Measurements from ENCODE around the gene PCIF1.

PCIF1 gene

DNA sequence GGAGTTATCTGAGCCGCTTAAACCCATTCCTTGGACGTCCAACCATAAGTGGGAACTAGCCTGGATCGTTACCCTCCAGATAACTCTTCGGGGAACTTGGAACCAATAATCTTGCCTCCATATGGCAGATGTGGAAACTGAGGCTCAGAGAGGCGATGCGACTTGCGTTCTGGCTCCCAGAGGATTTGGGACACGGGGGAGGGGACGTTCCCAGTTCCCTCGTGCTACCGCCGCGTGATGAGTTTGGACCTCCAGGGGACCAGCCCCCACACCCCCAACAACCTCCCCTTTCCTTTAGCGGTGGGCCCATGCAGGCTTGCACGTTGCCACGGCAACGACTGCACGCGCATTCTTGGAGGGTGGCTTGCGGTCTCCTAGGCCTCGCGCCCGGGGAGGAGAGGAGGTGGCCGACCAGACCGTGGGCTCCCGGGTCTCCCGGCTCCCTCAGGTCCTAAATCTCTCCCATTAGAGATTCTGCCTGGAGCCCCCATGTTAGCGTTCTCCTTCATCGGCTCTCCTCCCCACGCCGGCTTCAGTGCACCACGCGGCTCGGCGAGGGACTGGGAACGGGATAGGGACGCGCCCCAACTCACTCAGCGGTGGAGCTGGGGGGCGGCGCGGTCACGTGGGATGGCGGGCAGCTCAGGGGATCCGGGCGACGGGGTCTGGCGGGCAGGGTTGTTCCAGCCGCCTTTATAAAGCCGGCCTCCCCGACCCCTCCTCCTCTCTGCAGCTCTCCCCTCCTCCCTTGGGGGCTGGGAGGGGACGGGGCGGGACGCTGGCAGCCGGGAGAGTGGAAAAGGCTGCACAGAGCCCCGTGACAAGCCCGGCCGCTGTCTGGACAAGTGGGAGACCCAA, 22.8 kb upstream of the PCIF1 start, which contains the start of gene PLTP:
Gene PLTP, minus strand, starts transcription at position 670 of the 858 bp plus-strand sequence. CDS start 703 bp downstream, outside the sequence.
- Mint-ChIP-seq H3K9me3 (no peaks in the 10 kb centered on the region), H3K4me3 (peak within 1 kb of the TSS; percentile 84), H3K27ac (peak within 1 kb of the TSS; percentile 81), H3K36me3 (ENCODE audit: low read depth) (no peaks in the 10 kb centered on the region), H3K27me3 (peaks cover 13% of the 10 kb centered on the region), H3K4me1 (ENCODE audit: low read depth) (peaks cover 30% of the 10 kb centered on the region)

DNA sequence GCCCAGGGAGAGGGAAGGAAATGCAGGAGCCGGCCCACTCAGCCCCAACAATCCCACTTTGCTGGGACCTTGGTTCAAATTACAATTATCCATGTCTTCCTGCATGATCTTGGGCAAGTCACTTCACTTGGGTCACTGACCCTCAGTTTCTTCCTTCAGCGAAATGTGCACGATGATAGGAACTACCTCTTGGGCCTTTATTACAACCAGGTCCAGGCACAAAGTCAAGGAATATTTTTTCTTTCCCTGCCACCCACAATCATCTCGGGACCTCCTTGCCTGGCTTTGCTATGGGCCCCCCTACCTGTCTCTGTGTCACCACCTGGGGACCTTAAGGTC, 22.2 kb upstream of the PCIF1 start:
- Mint-ChIP-seq H3K4me3 (peak overlapping the region; percentile 84), H3K27ac (peak overlapping the region; percentile 67), H3K36me3 (ENCODE audit: low read depth) (no peaks in the 10 kb centered on the region), H3K27me3 (peaks cover 13% of the 10 kb centered on the region), H3K9me3 (no peaks in the 10 kb centered on the region), H3K4me1 (ENCODE audit: low read depth) (peaks cover 30% of the 10 kb centered on the region)

DNA sequence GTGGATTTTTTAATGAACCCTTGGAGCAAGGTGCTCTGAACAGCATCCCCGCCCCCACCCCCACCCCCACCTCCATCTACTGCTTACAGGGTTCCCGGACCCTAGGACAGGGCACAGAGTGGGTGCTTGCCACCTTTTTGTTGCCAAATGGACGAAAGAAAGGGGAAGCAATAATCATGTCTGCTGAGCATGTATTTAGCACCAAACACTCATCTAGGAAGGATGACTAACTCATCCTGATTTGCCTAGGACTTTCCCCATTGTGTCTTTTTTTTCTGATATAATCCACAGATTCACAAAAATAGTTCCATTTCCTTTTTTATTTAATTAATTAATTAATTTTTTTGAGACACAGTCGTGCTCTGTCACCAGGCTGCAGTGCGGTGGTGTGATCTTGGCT, 21.4 kb upstream of the PCIF1 start:
- peaks cover 30% of the 10 kb centered on the region for H3K4me1 Mint-ChIP-seq (ENCODE audit: low read depth)
- H3K27ac Mint-ChIP-seq, result no peak overlapping the region
- no peak overlapping the region for H3K4me3 Mint-ChIP-seq
- no peaks in the 10 kb centered on the region for H3K36me3 Mint-ChIP-seq (ENCODE audit: low read depth)
- peaks cover 17% of the 10 kb centered on the region for H3K27me3 Mint-ChIP-seq
- H3K9me3 Mint-ChIP-seq, result no peaks in the 10 kb centered on the region

DNA sequence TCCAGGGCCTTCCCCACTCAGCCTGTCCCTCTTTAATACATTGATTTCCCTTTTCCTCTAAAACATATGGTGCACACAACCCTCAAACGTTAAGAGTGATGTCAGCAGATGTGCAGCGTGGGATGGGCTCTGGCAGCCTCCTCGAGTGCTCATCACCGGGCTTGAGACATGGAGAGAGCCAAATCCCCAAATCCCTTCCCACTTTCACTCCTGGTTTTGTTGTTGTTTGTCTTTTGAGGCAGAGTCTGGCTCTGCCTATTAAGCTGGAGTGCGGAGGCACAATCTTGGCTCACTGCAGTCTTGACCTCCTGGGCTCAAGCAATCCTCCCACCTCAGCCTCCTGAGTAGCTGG, 16.7 kb upstream of the PCIF1 start:
- H3K36me3 Mint-ChIP-seq (ENCODE audit: low read depth), result no peaks in the 10 kb centered on the region
- H3K27me3 Mint-ChIP-seq, result peaks cover 21% of the 10 kb centered on the region
- no peak overlapping the region for H3K27ac Mint-ChIP-seq
- H3K4me3 Mint-ChIP-seq, result no peak overlapping the region
- H3K4me1 Mint-ChIP-seq (ENCODE audit: low read depth), result peaks cover 10% of the 10 kb centered on the region
- H3K9me3 Mint-ChIP-seq, result no peaks in the 10 kb centered on the region

DNA sequence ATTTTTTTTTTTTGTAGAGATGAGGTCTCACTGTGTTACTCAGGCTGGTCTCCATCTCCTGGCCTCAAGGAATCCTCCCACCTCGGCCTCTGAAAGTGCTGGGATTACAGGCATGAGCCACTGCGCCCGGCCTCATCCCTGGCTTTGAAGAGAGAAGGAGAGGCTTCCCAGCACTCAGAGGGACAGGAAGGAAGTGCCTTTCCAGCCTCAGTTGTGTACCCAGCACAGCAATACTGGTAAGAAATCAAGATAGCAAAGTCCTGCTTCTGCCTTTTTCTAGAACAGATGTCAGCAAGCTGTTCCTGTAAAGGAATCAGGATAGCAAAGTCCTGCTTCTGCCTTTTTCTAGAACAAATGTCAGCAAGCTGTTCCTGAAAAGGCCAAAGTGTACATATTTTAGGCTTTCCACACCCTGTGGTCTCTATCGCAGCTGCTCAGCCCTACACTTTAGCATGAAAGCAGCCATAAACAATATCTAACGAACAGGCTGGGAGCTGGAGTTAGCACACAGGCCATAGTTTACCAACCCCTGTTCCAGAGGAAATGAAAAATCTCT, 16.2 kb upstream of the PCIF1 start:
- Mint-ChIP-seq H3K36me3 (ENCODE audit: low read depth) (no peaks in the 10 kb centered on the region), H3K4me1 (ENCODE audit: low read depth) (peaks cover 7% of the 10 kb centered on the region), H3K27me3 (peaks cover 21% of the 10 kb centered on the region), H3K4me3 (no peak overlapping the region), H3K9me3 (no peaks in the 10 kb centered on the region), H3K27ac (no peak overlapping the region)

DNA sequence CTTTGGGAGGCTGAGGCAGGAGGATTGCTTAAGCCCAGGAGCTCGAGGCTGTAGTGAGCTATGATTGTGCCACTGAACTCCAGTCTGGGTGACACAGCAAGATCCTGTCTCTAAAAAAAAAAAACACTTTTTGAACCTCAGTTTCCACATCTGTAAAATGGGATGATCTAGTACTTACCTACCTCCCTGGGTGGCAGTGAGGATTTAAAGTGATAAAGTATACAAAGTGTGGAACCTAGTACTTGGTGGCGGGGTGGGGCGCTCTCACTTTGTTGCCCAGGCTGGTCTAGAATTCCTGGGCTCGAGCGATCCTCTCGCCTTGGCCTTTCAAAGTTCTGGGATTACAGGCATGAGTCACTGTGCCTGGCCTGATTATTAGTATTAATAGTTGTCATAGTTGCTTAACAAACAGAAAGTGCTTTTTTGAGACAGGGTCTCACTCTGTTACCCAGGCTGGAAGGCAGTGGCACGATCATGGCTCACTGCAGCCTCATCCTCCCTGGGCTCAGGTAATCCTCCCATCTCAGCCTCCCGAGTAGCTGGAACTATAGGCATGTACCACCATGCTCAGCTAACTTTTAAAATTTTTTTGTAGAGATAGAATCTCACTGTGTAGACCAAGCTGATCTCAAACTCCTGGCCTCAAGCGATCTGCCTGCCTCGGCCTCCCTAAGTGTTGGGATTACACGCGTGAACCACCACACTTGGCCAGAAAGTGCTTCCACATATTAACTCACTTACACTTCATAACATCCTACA, 15.5 kb upstream of the PCIF1 start:
- Mint-ChIP-seq H3K4me3 (no peak overlapping the region), H3K27me3 (peaks cover 21% of the 10 kb centered on the region), H3K27ac (no peak overlapping the region), H3K9me3 (no peaks in the 10 kb centered on the region), H3K4me1 (ENCODE audit: low read depth) (peaks cover 7% of the 10 kb centered on the region), H3K36me3 (ENCODE audit: low read depth) (no peaks in the 10 kb centered on the region)

DNA sequence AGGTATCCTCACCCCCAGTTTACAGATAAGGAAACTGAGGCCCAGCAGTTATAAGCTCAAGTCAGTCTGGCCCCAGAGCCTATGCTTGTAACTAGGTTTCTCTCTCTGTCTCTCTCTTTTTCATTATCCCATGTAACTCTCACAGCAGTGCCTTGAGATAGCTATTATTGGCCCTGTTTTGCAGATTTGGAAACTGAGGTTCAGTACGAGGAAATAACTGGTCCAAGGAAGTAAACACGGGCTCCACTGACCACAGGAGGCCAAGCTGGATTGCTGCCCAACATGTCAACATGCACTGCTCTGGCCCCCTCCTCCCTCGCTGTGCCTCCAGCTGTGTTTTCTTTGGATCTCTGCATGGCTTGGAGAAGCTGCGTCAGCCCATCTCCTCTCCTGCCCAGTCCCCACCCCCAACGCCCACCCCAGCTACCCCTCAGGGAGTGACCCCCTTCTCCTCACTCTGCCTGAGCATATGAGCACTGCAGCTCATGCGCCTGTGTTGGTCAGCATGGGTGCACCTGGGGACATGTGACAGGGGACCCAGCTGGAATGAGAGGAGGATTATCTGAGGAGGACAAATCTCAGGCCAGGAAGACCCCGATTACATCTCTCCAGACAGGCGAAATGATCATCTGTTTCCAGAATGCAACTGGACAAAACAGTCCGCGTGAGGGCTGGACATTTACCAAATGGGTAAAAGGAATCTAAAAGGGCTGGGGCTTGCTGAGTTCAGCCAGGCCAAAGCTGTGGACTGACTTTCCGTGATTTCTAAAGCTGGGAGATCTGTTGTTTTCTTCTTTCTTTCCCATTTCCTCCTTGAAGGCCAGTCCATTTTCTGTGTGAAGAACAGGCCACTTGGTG, 14.7 kb upstream of the PCIF1 start:
- H3K4me3 Mint-ChIP-seq, result no peak overlapping the region
- H3K9me3 Mint-ChIP-seq, result no peaks in the 10 kb centered on the region
- no peaks in the 10 kb centered on the region for H3K36me3 Mint-ChIP-seq (ENCODE audit: low read depth)
- no peak overlapping the region for H3K27ac Mint-ChIP-seq
- peaks cover 10% of the 10 kb centered on the region for H3K4me1 Mint-ChIP-seq (ENCODE audit: low read depth)
- peaks cover 13% of the 10 kb centered on the region for H3K27me3 Mint-ChIP-seq

DNA sequence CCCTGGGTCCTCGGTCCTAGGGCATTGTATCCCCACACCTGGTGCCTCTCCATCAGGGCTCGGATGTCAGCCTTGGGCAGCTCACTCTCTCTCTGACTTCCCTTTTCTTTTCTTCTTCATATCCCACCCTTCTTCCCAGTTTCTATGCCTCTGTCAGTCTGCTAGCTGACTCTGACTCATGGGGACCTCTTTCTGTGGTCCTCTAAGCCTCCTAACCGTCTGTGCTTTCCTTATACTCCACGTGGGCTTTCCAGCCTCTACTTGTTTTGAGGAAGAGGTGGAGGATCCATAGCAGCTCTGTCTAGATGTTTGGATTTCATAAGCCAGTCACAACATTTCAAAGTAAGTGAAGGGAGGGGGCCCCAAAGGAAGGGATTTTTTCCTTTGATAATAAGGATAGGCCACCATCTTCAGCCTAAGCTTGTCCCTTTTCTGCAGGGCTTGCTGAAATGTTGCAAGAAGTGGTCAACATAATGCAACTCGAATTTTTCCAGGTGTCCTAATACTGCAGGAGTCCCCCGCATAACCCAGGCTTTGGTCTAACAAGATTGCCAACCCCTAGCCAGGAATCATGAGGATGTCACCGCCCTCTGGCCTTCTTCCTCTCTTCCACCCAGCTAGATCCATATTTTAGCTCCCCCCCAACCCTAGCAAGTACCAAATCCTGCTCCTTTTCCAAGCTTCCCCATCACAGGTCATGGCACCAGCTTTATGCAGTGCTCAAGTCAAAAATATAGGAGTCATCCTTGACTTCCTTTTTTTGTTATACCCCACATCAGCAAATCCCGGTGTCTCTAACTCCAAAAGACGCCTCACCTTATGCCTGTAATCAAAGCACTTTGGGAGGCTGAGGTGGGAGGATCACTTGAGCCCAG, 13.8 kb upstream of the PCIF1 start:
- peaks cover 10% of the 10 kb centered on the region for H3K4me1 Mint-ChIP-seq (ENCODE audit: low read depth)
- peaks cover 13% of the 10 kb centered on the region for H3K27me3 Mint-ChIP-seq
- H3K27ac Mint-ChIP-seq, result no peak overlapping the region
- no peak overlapping the region for H3K4me3 Mint-ChIP-seq
- H3K36me3 Mint-ChIP-seq (ENCODE audit: low read depth), result no peaks in the 10 kb centered on the region
- no peaks in the 10 kb centered on the region for H3K9me3 Mint-ChIP-seq

DNA sequence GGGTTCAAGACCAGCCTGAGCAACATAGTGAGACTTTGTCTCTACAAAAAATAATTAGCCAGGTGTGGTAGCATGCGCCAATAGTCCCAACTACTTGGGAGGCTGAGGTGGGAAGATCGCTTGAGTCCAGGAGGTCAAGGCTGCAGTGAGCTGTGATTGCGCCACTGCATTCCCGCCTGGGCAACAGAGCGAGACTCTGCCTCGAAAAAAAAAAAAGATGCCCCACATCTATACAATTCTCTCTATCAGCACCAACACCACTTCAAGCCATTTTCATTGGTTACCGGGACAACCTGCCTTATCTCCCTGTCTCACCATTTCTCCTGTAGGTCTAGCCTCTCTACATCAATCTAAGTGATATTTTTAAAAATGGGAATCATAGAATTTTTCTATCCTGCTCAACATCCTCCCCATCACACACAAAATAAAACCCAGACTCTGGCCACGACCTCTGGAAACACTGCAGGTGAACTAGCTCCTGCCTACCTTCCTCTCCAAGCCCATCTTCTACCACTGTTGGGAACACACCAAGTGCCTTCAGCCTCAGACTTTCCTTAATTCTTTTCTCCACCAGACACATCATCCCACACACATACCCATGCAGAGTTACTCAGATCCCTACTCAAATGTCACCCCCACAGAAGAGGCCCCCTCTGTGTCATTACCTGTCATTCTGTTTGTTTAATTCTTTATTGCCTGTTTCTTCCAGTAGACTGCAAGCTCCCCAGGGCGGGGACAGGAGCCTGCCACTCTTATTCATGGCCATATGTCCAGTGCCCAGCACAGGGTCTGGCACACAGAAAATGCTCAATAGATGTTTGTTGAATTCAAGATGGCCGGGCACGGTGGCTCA, 12.9 kb upstream of the PCIF1 start:
- H3K4me1 Mint-ChIP-seq (ENCODE audit: low read depth), result peaks cover 10% of the 10 kb centered on the region
- peaks cover 8% of the 10 kb centered on the region for H3K27me3 Mint-ChIP-seq
- no peaks in the 10 kb centered on the region for H3K36me3 Mint-ChIP-seq (ENCODE audit: low read depth)
- peak overlapping the region; percentile 34 for H3K27ac Mint-ChIP-seq
- no peak overlapping the region for H3K4me3 Mint-ChIP-seq
- H3K9me3 Mint-ChIP-seq, result no peaks in the 10 kb centered on the region

DNA sequence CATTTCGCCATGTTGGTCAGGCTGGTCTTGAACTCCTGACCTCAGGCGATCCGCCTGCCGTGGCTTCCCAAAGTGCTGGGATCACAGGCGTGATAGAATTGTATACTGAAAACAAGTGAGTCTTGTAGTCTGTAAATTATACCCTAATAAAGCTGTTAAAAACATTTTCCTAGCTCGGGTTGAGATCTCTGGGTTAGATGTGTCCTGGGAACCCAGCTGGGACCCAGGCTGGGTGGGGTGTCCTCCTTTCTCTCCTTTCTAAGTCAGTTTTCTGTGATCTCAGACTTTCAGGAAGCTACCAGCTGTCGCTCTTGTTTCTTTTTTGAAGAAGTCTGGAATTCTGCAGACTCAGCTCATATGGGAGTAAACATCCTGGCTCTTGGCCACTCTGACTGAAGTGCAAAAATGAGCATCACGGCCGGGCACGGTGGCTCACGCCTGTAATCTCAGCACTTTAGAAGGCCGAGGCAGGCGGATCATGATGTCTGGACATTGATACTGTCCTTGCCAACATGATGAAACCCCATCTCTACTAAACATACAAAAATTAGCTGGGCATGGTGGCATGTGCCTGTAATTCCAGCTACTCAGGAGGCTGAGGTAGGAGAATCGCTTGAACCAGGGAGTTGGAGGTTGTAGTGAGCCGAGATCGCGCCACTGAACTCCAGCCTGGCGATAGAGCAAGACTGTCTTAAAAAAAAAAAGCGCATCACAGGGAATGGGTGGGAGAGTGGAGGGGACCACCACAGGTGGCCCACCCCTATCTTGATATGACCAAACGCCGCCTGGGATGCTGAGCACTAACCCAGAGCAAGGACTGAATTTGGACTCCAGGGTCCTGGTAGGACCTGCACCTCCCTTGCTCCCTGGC, 9.9 kb upstream of the PCIF1 start:
- H3K9me3 Mint-ChIP-seq, result no peaks in the 10 kb centered on the region
- no peaks in the 10 kb centered on the region for H3K36me3 Mint-ChIP-seq (ENCODE audit: low read depth)
- no peak overlapping the region for H3K4me3 Mint-ChIP-seq
- peaks cover 10% of the 10 kb centered on the region for H3K4me1 Mint-ChIP-seq (ENCODE audit: low read depth)
- H3K27ac Mint-ChIP-seq, result peak overlapping the region; percentile 54
- peaks cover 4% of the 10 kb centered on the region for H3K27me3 Mint-ChIP-seq

DNA sequence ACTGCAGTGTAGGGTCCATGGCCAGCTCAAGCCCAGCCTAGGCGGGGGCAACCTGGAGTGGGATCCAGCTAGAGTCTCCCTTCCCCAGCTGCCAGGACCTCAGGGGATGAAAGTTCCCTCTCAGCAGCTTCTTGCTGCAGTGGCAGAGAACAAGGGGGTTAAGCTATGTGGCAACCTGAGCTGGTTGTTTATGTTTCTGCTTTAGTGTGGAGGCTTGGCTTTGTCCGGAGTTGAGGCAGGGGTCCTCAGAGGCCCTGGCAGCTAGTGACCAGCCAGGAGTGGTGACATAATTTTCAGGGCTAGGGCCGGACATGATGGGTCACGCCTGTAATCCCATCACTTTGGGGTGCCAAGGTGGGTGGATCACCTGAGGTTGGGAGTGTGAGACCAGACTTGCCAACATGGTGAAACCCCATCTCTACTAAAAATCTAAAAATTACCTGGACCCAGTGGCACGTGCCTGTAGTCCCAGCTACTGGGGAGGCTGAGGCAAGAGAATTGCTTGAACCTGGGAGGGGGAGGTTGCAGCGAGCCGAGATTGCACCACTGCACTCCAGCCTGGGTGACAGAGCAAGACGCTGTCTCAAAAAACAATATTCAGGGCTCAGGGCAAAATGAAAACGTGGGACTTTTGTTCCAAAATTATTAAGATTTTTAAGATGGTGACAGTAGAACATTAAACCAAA, 8.5 kb upstream of the PCIF1 start:
- no peak overlapping the region for H3K4me3 Mint-ChIP-seq
- no peaks in the 10 kb centered on the region for H3K9me3 Mint-ChIP-seq
- no peaks in the 10 kb centered on the region for H3K36me3 Mint-ChIP-seq (ENCODE audit: low read depth)
- no peak overlapping the region for H3K27ac Mint-ChIP-seq
- H3K4me1 Mint-ChIP-seq (ENCODE audit: low read depth), result peaks cover 10% of the 10 kb centered on the region
- H3K27me3 Mint-ChIP-seq, result peaks cover 4% of the 10 kb centered on the region

DNA sequence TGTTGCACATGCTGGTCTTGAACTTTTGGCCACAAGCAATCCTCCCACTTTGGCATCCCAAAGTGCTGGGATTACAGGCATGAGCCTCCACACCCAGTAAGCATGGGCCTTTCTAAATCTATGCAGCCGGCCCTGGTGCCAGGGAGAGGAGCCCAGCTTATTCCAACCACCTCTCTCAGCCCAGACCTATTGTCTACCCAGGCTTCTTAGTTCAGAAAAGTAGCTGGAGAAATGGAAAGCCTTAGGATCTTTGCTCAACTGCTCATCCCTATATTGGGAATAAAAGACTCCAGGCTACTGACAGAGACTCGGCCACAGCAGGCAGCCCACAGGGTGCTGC, 7.8 kb upstream of the PCIF1 start:
- Mint-ChIP-seq H3K27ac (no peak overlapping the region), H3K36me3 (ENCODE audit: low read depth) (no peaks in the 10 kb centered on the region), H3K9me3 (no peaks in the 10 kb centered on the region), H3K4me3 (no peak overlapping the region), H3K27me3 (peaks cover 2% of the 10 kb centered on the region), H3K4me1 (ENCODE audit: low read depth) (peaks cover 7% of the 10 kb centered on the region)

Data from stimulated activated naive CD8-positive, alpha-beta T cell treated with anti-CD3 and anti-CD28 coated beads, Interleukin-15, Interleukin-2, amounts not matched to agents 100 ng/mL and 50 ng/mL, for 24 hours (primary cell).